Renal cortex interstitium (tissue), 11 donors: ENCODE measurements around the gene ANKRD9. TPM values are rescaled to one million over a fixed set of nuclear protein-coding genes. Genes with fewer than 3 reads are reported as not detected.

Experiments
- DNase-seq, 11 donors: peaks; one replicate each; pipeline ENCODE4 v3.0.0-alpha.2; 2013; ENCODE audit warnings: low read depth in 9 of 11, low spot score in 4 of 11; ENCODE audit errors: extremely low read depth in 1 of 11
- polyA plus RNA-seq, 3 donors: library from polyadenylated mRNA; unstranded; fragments of 120-200 nt; gene quantifications; one replicate each; pipeline ENCODE4 v1.2.1, GENCODE V29; 2013; ENCODE audit not compliant: insufficient read length in 3 of 3

Gene ANKRD9
- polyA plus RNA-seq, 3 donors: 4.7 to 7.5 (median 5.3) TPM

DNA sequence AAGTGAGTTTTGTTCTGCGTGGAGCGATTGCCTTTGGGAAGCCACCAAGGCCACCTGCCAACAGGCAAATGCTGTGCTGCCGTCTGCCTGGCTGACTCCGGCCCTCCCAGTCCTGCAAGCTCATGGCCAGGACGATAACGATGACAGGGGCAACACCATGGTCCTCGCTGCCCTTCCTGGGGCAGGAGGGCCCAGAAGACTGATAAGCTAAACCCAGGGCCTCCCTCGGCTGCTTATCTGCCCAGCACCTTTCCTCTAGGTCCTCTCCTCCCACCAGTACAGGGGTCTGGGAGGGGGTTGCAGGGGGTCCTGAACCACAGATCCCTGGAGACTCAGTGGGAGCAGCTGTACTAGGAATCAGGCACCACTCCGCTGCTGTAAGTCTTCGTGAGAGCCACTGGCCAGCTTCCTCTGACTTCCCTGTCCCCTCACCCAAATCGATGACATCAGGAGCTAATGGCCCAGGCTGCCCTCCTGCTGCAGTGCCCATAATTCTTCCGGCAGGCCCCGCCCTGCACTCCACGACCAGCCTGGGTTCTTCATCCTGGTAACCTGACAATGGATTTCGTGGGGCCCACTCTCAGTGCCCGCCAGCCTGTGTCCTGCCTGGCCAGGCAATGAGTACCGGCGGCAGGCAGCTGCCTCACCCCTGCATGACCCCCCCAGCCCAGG is 5.1 kb downstream of the ANKRD9 start:
- no peak for DNase-seq

DNA sequence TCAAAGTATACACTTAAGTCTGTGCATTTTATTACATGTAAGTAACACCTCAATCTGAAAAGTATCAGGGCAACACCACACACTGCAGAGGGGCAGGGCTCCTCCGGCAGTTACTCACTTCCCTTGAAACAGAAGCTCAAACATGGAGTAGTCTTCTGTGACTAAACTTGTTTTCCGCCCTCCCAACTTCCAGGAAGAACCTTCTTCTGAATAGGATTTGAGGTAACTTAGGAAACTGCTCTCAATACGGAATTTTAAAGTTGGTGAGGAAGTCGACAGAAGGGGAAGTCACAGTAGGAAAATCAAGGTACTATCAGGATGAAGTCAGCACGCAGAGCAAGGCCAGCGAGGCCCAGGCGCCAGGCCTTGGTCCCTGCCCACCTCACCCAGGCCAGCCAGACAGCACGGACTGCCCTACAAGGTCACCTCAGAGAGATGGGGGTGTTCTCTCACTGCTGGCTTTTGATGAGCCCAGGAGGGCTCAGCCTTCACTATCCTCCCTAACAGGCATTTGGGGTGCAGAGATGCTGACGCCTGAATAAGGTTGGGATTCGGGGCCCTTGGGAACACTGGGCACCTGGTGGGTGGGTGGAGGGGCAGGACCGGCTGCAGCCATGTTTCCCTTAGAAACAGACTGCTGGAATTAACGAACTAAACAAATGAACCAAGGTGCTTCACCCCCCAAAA is 5.8 kb downstream of the ANKRD9 start:
- DNase-seq: no peak

DNA sequence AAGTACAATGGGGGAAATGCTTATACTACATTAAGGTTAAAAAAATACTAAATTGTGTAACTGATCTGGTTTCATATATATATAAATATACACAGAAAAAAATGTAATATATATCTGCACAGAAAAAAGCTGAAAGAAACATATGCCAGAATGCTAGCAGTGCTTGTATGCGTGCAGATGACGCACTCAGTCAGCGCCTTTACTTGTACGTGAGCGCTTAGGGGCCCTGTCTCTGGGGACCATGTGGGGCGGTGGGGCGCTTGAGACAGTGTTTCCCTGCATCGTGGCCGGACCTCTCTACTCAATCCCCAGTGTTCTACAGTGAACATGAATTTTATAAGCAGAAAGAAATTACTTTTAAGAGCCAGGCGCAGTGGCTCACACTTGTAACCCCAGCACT is 7.0 kb downstream of the ANKRD9 start:
- DNase-seq: no peak

DNA sequence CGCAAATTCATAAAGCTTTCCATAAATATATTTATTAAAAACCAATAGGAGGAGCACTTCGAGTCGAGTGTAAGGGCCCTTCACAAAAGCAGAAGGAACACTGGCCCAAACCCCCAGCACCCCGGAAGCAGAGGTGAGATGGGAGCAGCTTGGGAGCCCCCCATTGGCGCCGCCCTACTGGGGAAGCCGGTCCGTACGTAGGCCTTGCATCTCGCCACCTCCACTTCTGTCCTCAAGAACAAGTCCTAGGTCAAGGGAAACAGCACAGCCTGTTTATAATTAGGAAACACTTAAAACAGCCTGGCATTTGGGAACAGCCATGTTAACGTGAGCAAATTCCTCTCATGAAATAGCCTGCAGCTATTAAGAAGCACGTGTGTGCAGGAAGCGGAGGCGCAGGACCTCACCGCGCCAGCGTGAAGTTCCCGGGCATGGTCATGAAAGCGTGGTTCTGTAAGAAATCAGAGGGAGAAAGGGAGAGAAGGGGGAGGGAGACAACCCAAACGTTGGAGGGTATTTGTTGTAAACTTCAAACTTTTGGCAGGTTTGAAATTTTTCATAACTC is 7.7 kb downstream of the ANKRD9 start:
- no peak for DNase-seq

DNA sequence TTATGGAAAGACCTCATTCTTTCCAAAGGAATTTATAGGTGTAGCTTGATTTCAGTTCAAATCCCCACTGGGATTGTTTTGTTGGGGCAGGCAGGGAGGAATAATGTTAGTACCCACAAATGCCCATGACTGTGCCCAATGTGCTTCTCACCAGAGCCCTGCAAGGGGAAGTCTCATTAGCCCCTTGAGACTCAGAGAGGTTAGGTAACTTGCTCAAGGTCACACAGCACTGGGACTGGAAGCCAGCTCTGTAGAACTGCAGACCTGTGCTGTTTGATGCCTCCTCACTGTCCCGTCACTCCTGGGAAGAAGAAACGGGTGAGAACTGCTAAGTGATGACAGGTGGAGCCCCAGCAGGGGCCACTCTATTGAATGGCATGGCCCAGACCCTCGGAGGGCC is 8.9 kb downstream of the ANKRD9 start:
- DNase-seq: no peak

DNA sequence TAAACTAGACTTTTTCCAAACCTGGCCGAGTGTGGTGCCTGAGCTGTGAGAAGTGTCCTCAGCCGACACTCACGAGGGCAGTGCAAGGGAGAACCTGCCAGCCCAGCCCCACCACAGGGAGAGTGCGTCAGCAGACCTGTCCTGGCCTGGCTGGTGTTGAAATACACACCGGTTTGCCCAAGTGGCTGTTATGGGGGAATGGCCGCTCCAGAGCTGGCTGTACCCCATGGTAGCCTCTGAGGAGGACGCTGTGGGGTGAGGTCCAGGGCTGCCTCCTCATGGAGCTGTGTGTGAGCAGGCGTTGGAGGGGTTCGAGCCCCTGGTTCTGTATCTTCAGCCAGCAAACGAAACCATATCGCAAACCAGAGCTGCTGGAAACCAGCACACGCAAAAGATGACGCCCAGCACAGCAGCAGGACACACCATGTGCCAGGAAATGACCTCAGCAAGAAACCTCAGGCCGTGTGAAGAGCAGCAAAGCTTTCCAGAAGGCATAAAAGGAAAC is 9.4 kb downstream of the ANKRD9 start:
- DNase-seq: no peak

DNA sequence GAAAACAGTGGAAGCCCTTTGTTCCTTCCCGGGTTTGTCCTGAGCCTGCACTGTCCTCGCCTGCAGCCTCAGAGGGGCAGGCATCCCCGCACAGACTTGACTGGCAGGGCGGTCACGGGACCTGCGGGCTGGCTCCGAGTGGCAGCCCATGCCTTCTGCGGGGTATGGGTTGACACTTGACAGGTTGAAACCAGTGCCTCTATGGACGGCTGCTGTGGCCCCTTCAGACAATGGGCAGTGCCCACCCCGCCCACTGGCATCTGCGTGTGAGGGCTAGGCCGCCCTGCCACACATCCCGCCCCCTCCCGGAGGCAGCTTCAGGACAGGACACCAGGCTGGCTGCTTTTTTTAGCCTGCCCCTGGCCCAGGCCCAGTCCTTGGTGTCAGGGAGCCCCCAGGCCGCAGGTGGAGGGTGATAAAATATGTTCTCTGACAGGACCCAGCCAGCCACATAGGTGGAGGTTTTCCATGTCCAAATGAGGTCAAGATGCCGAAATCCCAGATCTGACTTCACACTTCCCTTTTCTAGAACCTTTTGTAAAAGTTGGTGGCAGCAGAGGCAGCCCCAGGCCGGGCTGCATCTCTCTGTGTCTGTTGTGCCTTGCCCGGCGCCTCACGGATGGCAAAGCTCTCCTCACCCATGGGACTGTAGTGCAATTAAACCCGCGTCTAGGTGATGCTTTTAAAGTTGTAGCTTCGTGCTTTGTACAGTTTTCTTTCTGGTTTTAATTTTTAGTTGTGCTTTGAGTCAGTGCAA is 10.0 kb downstream of the ANKRD9 start:
- DNase-seq: no peak

DNA sequence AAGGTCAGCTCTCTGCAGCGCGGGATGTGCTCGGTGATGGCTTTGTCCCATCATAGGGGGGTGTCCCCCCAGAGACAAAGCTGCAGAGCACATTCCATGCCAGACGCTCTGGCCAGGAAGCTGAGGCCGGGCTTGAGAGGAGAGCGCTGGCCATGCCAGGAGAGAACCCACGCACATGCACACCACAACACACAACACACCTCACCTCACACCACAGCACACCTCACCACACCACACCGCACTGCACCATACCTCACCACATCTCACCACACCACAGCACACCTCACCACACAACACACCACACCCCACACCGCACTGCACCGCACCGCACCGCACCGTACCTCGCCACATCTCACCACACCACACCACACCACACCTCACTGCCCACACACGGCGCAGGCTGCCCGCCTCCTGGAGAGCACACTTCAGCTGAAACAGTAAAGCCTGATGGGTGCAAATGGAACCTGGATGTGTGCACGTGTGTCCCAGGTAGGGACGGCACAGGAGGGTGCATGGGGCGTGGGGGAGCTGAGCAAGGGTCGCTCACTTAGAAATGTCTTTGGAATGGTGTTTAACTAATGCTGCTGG is 10.8 kb downstream of the ANKRD9 start:
- no peak for DNase-seq

DNA sequence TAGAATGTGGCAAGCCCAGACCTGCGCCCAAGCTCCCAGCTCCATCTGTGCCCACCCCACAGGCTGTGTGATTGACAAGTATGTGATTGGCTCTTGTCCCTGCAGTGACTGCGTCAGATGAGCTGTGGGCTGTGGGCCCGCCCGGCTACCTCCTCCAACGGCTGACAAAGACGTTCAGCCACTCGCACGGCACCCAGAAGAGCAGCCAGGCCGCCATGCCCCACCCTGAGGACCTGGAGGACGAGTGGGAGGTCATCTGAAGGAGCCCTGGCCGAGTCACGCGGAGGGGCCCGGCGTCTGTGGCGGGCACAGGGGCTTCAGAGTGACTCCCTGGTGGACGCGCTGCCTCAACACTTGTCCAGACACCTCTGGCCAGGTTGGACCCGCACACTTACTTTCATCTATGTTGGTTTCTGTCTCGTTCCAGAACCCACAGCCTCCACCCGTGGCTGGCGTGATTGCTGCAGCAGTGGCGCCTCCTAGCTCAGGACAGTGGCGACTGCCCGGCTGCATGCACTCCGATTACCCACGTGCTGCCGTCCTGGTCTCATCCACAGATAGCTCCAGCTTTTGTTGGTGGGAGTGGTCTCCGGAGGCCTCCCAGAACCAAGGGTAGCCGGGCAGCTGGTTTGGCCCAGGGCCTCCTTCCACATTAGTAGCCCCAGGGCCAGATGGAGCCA is 11.4 kb downstream of the ANKRD9 start:
- no peak for DNase-seq

DNA sequence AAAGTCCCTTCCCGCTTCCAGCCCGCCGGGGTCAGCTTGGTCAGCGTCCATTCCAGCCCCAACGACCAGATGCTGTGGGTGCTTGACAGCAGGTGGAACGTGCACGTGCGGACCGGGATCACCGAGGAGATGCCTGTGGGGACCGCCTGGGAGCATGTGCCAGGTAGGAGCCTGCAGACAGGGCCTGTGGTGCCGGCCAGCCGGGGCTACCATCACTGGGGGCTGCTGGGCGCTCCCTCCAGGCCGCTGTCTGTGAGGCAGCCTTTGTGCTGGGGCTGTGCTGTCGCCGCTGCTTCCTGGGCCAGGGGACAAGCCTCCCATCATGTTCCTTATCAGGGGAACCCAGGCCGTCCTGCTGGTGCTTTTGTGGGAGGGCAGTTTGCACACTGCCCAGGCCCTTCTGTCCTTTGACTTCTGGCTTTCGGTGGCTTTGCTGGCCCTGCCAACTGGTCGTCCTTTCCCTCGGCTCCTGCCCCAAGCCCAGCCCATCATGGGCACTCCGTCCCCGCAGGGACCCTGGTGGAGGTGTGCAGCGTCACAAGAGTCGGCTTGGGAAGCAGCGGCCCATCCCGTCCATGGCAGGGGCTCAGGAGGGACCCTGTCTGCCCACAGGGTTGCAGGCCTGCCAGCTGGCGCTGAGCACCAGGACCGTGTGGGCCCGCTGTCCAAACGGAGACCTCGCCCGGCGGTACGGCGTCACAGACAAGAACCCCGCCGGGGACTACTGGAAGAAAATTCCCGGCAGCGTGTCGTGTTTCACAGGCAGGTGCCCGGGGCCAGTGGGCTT is 12.4 kb downstream of the ANKRD9 start:
- no peak for DNase-seq

DNA sequence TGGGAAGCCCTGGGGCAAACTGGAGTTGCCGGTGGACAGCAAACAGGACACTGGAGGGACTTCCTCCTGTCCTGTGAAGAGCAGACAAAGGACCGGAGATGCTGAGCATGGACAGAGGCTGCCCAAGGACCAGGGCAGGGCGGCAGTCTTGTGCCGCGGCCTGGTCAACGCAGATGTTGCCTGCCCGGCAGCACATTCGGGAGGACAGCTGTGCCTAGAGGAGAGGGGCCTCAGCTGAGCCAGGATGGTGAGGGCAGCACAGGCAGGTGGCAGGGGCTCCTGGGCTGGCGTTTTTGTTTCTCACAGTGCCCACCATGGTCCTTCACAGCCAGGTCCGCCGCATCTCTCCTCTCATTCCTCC is 13.3 kb downstream of the ANKRD9 start:
- DNase-seq: no peak

DNA sequence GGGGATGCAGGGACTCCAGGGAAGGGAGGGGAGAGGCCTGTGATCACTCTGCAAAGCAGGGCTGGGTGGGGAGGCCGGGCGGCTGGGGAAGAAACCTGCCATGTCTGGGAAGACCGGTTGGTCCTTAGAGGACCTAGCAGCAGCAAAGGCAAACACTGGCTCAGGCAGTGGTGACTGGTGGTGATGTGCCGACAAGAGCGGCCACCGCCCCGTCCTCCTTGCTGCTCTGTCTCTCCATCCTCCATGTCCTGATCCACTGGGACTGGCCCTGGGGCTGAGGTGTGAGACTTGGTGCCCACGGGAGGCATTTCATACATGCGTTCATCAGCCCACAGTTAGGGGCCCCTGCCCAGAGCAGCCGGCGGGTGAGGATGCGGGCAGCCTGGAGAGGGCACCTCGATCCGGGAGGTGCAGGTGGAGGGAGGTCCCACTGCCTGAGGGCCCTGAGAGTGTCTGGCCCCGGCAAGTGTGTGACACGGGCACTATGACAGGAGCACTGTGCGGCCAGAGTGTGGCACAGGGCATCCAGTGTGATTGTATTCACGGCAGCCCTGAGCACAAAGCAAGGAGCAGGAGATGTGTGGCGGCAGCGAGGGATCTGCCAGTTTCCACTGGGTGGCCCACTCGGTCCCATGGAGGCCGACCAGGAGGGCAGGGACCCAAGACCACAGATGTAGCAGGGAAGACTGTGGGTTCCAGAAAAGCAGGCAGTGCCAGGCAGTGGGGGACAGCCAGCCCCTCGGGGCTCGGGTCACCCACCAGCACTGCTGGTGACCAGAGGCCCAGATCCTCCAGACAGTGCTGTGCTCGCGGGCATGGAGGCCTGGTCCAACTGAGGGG is 13.9 kb downstream of the ANKRD9 start:
- DNase-seq: no peak

DNA sequence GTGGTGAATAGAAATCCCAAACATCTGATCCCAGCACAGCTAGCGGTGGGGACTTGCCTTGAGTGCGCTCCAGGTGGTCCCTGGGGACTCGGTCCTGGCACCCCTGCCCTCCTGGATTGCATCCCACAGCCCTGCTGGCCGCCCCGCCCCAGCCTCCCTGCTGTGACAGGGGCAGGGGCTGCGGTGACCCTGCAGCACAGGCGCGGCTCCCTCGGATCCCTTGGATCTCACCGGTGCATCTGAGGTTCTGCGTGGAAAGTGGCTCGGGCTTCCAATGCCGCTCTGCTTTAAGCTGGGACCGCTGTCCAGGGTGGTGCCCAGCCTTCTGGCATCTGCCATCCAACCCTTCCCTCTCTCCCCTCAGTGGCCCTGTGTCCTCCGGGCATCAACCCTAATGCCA is 16.0 kb downstream of the ANKRD9 start:
- DNase-seq: no peak

DNA sequence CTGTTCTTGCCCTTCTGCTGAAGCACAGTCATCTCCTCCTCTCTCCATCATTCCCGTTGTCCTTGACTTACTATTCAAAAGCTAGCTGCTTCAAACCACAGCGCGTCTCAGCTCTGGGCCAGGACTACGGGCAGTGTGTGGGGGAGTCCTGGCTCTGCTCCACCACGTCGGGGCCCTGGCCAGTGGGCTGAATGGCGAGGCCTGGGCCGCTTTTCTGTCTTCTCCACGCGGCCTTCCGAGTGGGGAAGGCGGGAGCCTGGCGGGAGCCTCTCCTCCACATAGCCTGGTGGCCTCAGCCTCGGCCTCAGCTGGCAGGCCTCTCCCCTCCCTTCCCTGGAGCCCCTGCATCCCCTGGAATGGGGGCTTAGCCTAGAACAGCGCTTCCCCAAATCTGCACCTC is 16.5 kb downstream of the ANKRD9 start:
- DNase-seq: no peak

DNA sequence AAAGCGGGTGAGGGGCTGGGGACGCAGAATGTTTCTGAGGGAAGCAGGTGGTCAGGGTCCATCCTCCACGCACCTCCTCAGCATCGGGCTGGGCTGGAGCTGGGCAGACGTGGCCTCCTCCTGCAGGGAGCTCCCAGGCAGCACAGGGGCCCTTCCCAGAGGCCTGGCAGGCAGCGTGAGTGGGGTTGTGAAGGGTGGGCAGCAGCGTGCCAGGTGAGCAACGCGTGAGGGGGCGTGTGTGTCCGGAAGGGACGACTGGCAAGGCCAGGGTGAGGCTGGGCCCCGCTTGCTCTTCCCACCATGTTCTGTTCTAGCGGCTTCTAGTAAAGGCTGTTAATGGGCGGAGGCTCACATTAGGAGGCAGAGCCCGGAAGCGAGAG is 17.1 kb downstream of the ANKRD9 start:
- no peak for DNase-seq

DNA sequence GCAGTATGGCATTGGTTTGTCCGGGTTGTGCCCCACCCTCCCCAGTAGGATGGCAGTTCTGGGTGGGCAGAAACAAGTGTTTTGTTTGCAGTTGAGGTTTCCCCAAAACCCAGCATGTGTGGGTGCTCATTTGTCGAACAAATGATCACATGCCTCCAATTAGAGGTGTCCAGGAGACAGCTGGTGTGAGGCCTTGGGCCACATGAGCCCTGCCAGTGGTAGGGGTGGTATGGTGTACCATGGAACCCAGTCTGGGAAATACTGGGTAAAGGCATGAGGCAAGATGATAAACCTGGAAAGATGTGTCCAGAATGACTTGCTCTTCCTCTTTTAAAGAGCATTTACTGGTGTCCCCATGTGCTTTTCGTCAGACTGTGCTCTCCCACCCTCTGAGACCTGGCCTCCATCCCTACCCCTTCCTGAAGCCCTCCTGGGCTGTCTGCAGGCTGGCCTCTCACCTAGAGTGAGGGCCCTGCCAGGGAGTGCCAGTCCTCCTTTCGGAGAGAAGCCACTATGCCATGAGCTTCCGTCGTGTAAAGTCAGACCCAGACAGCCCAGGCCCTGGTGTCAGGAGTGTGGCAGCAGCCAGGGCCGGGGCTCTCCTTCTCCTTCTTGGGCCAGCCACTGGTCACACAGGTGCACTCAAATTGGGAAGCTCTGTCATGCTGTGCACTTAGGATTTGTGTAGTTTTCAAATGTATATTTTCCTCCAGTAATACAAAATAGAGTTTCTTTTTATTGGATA is 17.6 kb downstream of the ANKRD9 start:
- DNase-seq: no peak

DNA sequence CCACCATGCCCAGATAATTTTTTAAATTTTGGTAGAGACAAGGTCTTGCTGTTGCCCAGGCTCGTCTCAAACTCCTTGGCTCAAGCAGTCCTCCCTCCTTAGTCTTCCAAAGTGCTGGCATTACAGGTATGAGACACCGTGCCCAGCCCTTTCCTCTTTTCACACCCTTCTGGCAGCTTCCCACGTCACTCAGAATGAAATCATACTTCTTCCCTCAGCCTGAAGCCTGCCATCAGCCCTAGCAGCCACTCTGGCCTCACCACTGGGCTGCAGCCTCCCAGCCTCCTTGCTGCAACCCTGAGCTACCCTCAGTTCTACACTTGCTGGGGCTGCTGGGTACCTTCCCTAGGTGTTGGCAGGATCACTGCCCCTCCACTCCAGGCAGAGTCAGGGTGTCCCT is 18.2 kb downstream of the ANKRD9 start:
- DNase-seq: no peak
